Ishikawa (cell line): Measurements from ENCODE around the gene MYO18A.

Experiments
- CEBPB ChIP-seq: IDR thresholded peaks from 2 replicates; pipeline ENCODE4 v1.6.1; 2012
- CREB1 ChIP-seq: IDR thresholded peaks from 2 replicates; pipeline ENCODE4 v1.6.1; 2012; ENCODE audit warnings: low read depth
- EGR1 ChIP-seq: IDR thresholded peaks from 2 replicates; pipeline ENCODE4 v1.6.1; 2012
- EP300 ChIP-seq: IDR thresholded peaks from 2 replicates; pipeline ENCODE4 v1.6.1; 2012; ENCODE audit warnings: borderline replicate concordance
- FOXM1 ChIP-seq: IDR thresholded peaks from 2 replicates; pipeline ENCODE4 v1.6.1; 2012; ENCODE audit warnings: low read depth, borderline replicate concordance
- MAX ChIP-seq: IDR thresholded peaks from 2 replicates; pipeline ENCODE4 v1.6.1; 2012
- NFIC ChIP-seq: IDR thresholded peaks from 2 replicates; pipeline ENCODE4 v1.6.1; 2012
- RAD21 ChIP-seq: IDR thresholded peaks from 2 replicates; pipeline ENCODE4 v1.6.1; 2012; ENCODE audit warnings: low read depth
- REST ChIP-seq: IDR thresholded peaks from 2 replicates; pipeline ENCODE4 v1.6.1; 2012; ENCODE audit warnings: low read depth, mild to moderate bottlenecking
- TAF1 ChIP-seq: IDR thresholded peaks from 2 replicates; pipeline ENCODE4 v1.6.1; 2012; ENCODE audit warnings: low read depth, mild to moderate bottlenecking
- TCF12 ChIP-seq: IDR thresholded peaks from 2 replicates; pipeline ENCODE4 v1.6.1; 2012; ENCODE audit warnings: low read depth
- TEAD4 ChIP-seq: IDR thresholded peaks from 2 replicates; pipeline ENCODE4 v1.6.1; 2012
- USF1 ChIP-seq: IDR thresholded peaks from 2 replicates; pipeline ENCODE4 v1.6.1; 2012
- YY1 ChIP-seq: IDR thresholded peaks from 2 replicates; pipeline ENCODE4 v1.6.1; 2012; ENCODE audit warnings: low read depth
- ZBTB7A ChIP-seq: IDR thresholded peaks from 2 replicates; pipeline ENCODE4 v1.6.1; 2012; ENCODE audit warnings: low read depth

MYO18A gene

GRCh38 chr17:29058391-29058790 lies 121.8 kb downstream of the MYO18A start:
- TF ChIP-seq EGR1 (no peak), TEAD4 (no peak), FOXM1 (no peak), EP300 (no peak), CEBPB (no peak)

- TF ChIP-seq EP300 (no peak), CREB1 (no peak)
These were observed 122.8 kb downstream of the MYO18A start for GRCh38 chr17:29057361-29057760.

GRCh38 chr17:29054835-29055234 lies 125.4 kb downstream of the MYO18A start:
- TF ChIP-seq TCF12 (no peak), FOXM1 (no peak), ZBTB7A (no peak), RAD21 (no peak), USF1 (no peak), MAX (no peak), EGR1 (no peak), EP300 (no peak), TAF1 (no peak), NFIC (no peak)

GRCh38 chr17:29051731-29052130 lies 128.5 kb downstream of the MYO18A start:
- TF ChIP-seq YY1 (no peak), REST (no peak), TCF12 (no peak), CREB1 (no peak)

- TF ChIP-seq TEAD4 = no peak
- TF ChIP-seq ZBTB7A = no peak
- no peak for TF ChIP-seq EP300
- no peak for TF ChIP-seq TCF12
- no peak for TF ChIP-seq REST
- no peak for TF ChIP-seq TAF1
- no peak for TF ChIP-seq NFIC
- no peak for TF ChIP-seq CEBPB
These were observed 129.0 kb downstream of the MYO18A start for GRCh38 chr17:29051194-29051593.

GRCh38 chr17:29050176-29050575 lies 130.0 kb downstream of the MYO18A start:
- TF ChIP-seq FOXM1 (no peak), USF1 (no peak), CREB1 (no peak), MAX (no peak), REST (no peak), TAF1 (no peak), ZBTB7A (no peak), CEBPB (no peak), RAD21 (no peak), EGR1 (no peak), NFIC (no peak), TCF12 (no peak), TEAD4 (no peak)
